A673 (cell line): ENCODE results near the gene GGN. TPM values are rescaled to one million over a fixed set of nuclear protein-coding genes. Genes with fewer than 3 reads are reported as not detected.

Experiments used
- BruUV-seq: library from RNA; stranded (reverse); fragments of 400-500 nt; replicated peaks from 2 replicates; lab custom pipeline; 2021; lab: Mats Ljungman, UMichigan
- CTCF ChIA-PET: fragments of 300-600 bp; sonication (Branson Sonifier 250); formaldehyde crosslinking; loops from one replicate; lab custom pipeline; 2022; ENCODE audit warnings: antibody characterized with exemption; lab: Charles Lee
- POLR2A ChIA-PET: fragments of 300-600 bp; sonication (Branson Sonifier 250); formaldehyde crosslinking; loops from one replicate; lab custom pipeline; 2022; ENCODE audit warnings: antibody characterized with exemption; ENCODE audit not compliant: low non-redundant PET; lab: Charles Lee
- DNase-seq: peaks from one replicate; pipeline ENCODE4 v3.0.0-alpha.2; 2015; ENCODE audit warnings: low spot score
- H3K27ac ChIP-seq: fragments of 200-600 bp; sonication (generic); 2 replicates; pipeline ENCODE4 v1.5.1; 2016; ENCODE audit warnings: mixed run types, low read depth, mild to moderate bottlenecking, mixed read lengths, antibody characterized with exemption, low read length; ENCODE audit not compliant: poor library complexity, severe bottlenecking
- H3K27me3 ChIP-seq: fragments of 200-600 bp; sonication (generic); replicated peaks from 2 replicates; pipeline ENCODE4 v1.6.1; 2017; ENCODE audit warnings: mixed run types, low read depth, mild to moderate bottlenecking, mixed read lengths, antibody characterized with exemption, low read length; ENCODE audit not compliant: insufficient read depth, poor library complexity
- H3K36me3 ChIP-seq: fragments of 200-600 bp; sonication (generic); 2 replicates; pipeline ENCODE4 v1.6.1; 2016; ENCODE audit warnings: mixed run types, mild to moderate bottlenecking, mixed read lengths, antibody characterized with exemption, low read length; ENCODE audit not compliant: insufficient read depth, poor library complexity, severe bottlenecking
- H3K4me1 ChIP-seq: fragments of 200-600 bp; sonication (generic); 2 replicates; pipeline ENCODE4 v1.6.1; 2017; ENCODE audit warnings: mixed run types, mild to moderate bottlenecking, mixed read lengths, antibody characterized with exemption, low read length; ENCODE audit not compliant: insufficient read depth, poor library complexity, severe bottlenecking
- H3K4me3 ChIP-seq: fragments of 200-600 bp; sonication (generic); 2 replicates; pipeline ENCODE4 v1.5.1; 2016; ENCODE audit warnings: low read depth, mixed run types, mild to moderate bottlenecking, mixed read lengths, low read length; ENCODE audit not compliant: poor library complexity, severe bottlenecking
- H3K9me3 ChIP-seq: fragments of 200-600 bp; sonication (generic); 2 replicates; pipeline ENCODE4 v1.6.1; 2016; ENCODE audit warnings: mixed run types, low read depth, mild to moderate bottlenecking, mixed read lengths, antibody characterized with exemption, low read length; ENCODE audit not compliant: poor library complexity, severe bottlenecking
- EZH2 ChIP-seq: fragments of 200-600 bp; sonication (generic); IDR thresholded peaks from 2 replicates; pipeline ENCODE4 v1.6.1; 2017; ENCODE audit warnings: borderline replicate concordance, low read depth, mild to moderate bottlenecking, mixed read lengths, antibody characterized with exemption, low read length; ENCODE audit not compliant: poor library complexity, severe bottlenecking
- intact Hi-C: fragments of 100-400 bp; cut with micrococcal nuclease; formaldehyde crosslinking; loops from one replicate; pipeline ENCODE4 v1.10.0; 2022; ENCODE audit not compliant: unreplicated experiment
- total RNA-seq: library from RNA; stranded (reverse); gene quantifications from 2 replicates; pipeline ENCODE4 v1.2.3, GENCODE V29; 2021
- TF ChIP-seq, protein P1 (sequence below): fragments of 300-800, 200-600 bp; sonication (generic); conservative IDR thresholded peaks from 2 replicates; pipeline ENCODE4 v1.5.1; 2017; ENCODE audit warnings: low read depth, mild to moderate bottlenecking, antibody characterized with exemption, low read length, moderate library complexity, mixed read lengths

The GGN gene
- total RNA-seq, 1 experiment from 2014 or later: 1.3 TPM

DNA sequence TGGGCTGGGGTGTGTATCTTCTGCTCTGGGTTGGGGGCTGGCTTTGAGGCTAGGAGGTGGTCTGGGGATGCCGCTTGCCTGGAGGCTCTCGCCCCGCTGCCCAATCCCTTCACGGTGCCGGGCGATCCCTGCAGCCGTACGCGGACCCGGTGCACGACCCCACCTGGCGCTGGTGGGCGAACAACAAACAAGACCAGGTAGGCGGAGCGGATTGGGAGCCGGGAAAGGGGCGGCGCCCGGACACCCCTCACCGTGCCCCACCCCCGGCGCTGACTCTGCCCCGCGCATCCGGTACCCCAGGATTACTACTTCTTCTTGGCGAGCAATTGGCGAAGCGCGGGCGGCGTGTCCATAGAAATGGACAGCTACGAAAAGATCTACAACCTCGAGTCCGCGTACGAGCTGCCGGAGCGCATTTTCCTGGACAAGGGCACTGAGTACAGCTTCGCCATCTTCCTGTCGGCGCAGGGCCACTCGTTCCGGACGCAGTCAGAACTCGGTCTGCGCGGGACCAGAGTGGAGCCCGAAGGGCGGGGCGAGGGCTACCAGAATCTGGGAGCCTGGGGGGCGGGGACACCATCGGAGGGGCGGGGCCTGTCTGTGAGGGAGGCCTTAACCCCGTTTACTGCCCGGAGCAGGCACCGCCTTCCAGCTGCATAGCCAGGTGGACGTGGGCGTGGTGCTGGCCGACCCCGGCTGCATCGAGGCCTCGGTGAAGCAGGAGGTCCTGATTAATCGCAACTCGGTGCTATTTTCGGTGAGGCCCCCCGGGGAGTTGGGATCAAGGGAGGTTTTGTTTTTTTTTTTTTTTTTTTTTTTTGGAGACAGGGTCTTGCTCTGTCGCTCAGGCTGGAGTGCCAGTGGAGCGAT lies 25.5 kb downstream of the GGN start:
- H3K4me1 ChIP-seq: no peaks in the 10 kb centered on the region
- no peaks in the 10 kb centered on the region for H3K9me3 ChIP-seq
- CTCF ChIA-PET: interaction anchor here (0.7 kb wide), 1 partner anchor 358 kb away, joined by 3 read pairs; no protein-coding TSS in a partner anchor
- DNase-seq: peak; percentile 81
- intact Hi-C loops: no loop called here
- peaks cover 37% of the 10 kb centered on the region for H3K27me3 ChIP-seq
- no peaks in the 10 kb centered on the region for H3K36me3 ChIP-seq
- POLR2A ChIA-PET: no interaction called here
- H3K27ac ChIP-seq: no peak overlapping the region
- no peak for TF ChIP-seq EZH2
- TF ChIP-seq, protein P1, sequence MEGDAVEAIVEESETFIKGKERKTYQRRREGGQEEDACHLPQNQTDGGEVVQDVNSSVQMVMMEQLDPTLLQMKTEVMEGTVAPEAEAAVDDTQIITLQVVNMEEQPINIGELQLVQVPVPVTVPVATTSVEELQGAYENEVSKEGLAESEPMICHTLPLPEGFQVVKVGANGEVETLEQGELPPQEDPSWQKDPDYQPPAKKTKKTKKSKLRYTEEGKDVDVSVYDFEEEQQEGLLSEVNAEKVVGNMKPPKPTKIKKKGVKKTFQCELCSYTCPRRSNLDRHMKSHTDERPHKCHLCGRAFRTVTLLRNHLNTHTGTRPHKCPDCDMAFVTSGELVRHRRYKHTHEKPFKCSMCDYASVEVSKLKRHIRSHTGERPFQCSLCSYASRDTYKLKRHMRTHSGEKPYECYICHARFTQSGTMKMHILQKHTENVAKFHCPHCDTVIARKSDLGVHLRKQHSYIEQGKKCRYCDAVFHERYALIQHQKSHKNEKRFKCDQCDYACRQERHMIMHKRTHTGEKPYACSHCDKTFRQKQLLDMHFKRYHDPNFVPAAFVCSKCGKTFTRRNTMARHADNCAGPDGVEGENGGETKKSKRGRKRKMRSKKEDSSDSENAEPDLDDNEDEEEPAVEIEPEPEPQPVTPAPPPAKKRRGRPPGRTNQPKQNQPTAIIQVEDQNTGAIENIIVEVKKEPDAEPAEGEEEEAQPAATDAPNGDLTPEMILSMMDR: no peak
- peak overlapping the region; percentile 50 for H3K4me3 ChIP-seq
- no TSS peak for BruUV-seq

DNA sequence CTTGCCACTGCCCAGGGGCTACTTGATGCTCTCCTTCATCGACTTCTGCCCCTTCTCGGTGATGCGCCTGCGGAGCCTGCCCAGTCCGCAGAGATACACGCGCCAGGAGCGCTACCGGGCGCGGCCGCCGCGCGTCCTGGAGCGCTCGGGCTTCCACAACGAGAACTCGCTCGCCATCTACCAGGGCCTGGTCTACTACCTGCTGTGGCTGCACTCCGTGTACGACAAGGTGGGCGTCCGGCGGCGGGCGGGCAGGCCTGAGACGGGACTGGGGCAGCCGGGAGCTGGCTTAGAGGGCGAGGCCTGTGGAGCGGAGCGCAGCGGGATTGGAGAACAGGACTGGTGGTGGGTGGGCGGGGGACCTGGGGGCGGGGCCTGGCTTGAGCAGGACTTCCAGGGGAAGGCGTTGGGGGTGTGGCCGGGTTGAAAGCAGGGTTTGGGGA lies 26.2 kb downstream of the GGN start:
- no peaks in the 10 kb centered on the region for H3K36me3 ChIP-seq
- DNase-seq: peak; percentile 89
- no peaks in the 10 kb centered on the region for H3K9me3 ChIP-seq
- no peak overlapping the region for H3K27ac ChIP-seq
- H3K4me1 ChIP-seq: no peaks in the 10 kb centered on the region
- intact Hi-C loops: no loop called here
- H3K4me3 ChIP-seq: peak overlapping the region; percentile 50
- no TSS peak for BruUV-seq
- ChIA-PET POLR2A (no interaction called here), CTCF (interaction anchor here (0.6 to 0.7 kb wide), 2 partner anchors 22 to 358 kb away, joined by 3 to 5 read pairs; no protein-coding TSS in a partner anchor)
- peaks cover 37% of the 10 kb centered on the region for H3K27me3 ChIP-seq
- TF ChIP-seq, protein P1: no peak; the same call in 1 of the 2 replicates
- TF ChIP-seq EZH2: no peak

DNA sequence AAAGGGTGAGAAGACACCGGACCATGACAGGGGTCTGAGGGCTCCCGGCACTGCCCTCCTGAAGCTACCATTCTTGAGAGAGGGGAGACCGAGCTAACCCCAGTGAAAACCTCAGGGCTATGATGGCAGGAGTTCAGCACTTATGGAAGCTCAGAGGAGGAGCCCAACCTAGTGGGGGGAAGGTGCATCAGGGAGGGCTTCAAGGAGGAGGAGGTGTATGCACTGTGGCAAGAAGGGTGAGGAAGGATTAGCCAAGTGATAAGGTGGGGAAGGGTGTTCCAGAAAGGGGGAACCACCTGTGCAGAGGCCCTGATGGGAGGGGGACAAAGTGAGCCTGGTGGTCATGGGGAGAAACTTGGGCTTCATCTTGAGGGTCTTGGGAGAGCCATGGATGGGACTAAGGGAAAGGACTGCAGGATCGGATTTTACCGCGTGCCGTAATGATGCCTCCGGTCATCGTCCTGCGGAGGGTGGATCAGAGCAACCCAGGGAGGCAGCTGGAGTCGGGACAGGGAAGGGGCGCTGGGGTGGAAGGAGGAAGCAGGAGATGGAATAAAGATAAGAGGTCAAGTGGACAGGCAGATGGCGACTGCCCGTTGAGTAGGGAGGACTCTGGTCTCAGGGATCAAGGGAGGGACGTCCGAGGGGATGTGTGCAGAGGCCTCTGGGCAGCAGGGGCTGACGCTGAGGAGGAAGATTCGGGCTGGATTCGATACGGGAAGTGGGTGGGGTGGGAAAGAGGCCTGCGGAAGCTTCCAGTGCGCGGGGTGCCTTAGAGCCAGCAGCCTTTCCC lies 26.8 kb downstream of the GGN start:
- no peak for DNase-seq

More for the DNA sequence above, 26.8 kb downstream of the GGN start:
- CTCF ChIA-PET: interaction anchor here (0.6 kb wide), 1 partner anchor 22 kb away, joined by 5 read pairs; no protein-coding TSS in a partner anchor
- POLR2A ChIA-PET: no interaction called here
- Histone ChIP-seq H3K4me1 (no peaks in the 10 kb centered on the region), H3K27me3 (peaks cover 37% of the 10 kb centered on the region), H3K36me3 (no peaks in the 10 kb centered on the region), H3K27ac (no peak overlapping the region), H3K4me3 (peak overlapping the region; percentile 50), H3K9me3 (no peaks in the 10 kb centered on the region)
- intact Hi-C loops: no loop called here
- no TSS peak for BruUV-seq
- TF ChIP-seq, protein P1: no peak
- TF ChIP-seq EZH2: no peak
